CD4-positive, CD25-positive, alpha-beta regulatory T cell (primary cell): ENCODE data around the gene ZNF467. TPM values are rescaled to one million over a fixed set of nuclear protein-coding genes. Genes with fewer than 3 reads are reported as not detected.

Source experiments
- ATAC-seq, 2 donors: fragments of 150-1000 bp; cut with Tn5 transposase; one replicate each; pipeline ENCODE4 v1.10.0; 2021; ENCODE audit warnings: low read depth in 2 of 2, moderate number of reproducible peaks in 2 of 2, moderate library complexity in 1 of 2
- DNase-seq, 3 donors: peaks; one replicate each; pipeline versions ENCODE4 v3.0.0 to v3.0.0-alpha.2; 2012 to 2022; ENCODE audit warnings: mixed read lengths in 1 of 3
- H3K27ac ChIP-seq: one replicate; pipeline ENCODE4 v1.7.0; 2013; ENCODE audit warnings: mild to moderate bottlenecking, low read length; ENCODE audit not compliant: insufficient read depth, poor library complexity, severe bottlenecking
- H3K27me3 ChIP-seq: one replicate; pipeline ENCODE4 v1.7.0; 2013; ENCODE audit warnings: low read length; ENCODE audit not compliant: control insufficient read depth, insufficient read depth
- H3K36me3 ChIP-seq: one replicate; pipeline ENCODE4 v1.7.0; 2013; ENCODE audit warnings: mild to moderate bottlenecking, low read length, moderate library complexity; ENCODE audit not compliant: control insufficient read depth, insufficient read depth
- H3K4me1 ChIP-seq: 2 replicates; pipeline ENCODE4 v1.7.0; 2013; ENCODE audit warnings: mild to moderate bottlenecking, low read length; ENCODE audit not compliant: insufficient read depth, control insufficient read depth, poor library complexity, severe bottlenecking
- H3K4me3 ChIP-seq: one replicate; pipeline ENCODE4 v1.7.0; 2013; ENCODE audit warnings: low read depth, mild to moderate bottlenecking, low read length, moderate library complexity
- H3K9me3 ChIP-seq, 2 experiments: 1 replicate in 1 of 2; 2 replicates in 1 of 2; pipeline ENCODE4 v1.7.0; 2013; ENCODE audit warnings: low read length in 2 of 2, mild to moderate bottlenecking in 1 of 2, moderate library complexity in 1 of 2; ENCODE audit not compliant: control insufficient read depth in 2 of 2
- H3K27ac Mint-ChIP-seq, 3 donors: one replicate each; pipeline ENCODE4 v1.8.0; 2020 to 2022; ENCODE audit warnings: mild to moderate bottlenecking in 3 of 3, mixed read lengths in 3 of 3, moderate library complexity in 2 of 3
- H3K27me3 Mint-ChIP-seq: one replicate; pipeline ENCODE4 v1.8.0; 2022; ENCODE audit warnings: mild to moderate bottlenecking, mixed read lengths
- H3K36me3 Mint-ChIP-seq: one replicate; pipeline ENCODE4 v1.8.0; 2020; ENCODE audit warnings: mixed read lengths
- H3K4me1 Mint-ChIP-seq, 4 donors: one replicate each; pipeline ENCODE4 v1.8.0; 2020 to 2022; ENCODE audit warnings: mixed read lengths in 4 of 4, mild to moderate bottlenecking in 1 of 4
- H3K4me3 Mint-ChIP-seq, 4 donors: one replicate each; pipeline ENCODE4 v1.8.0; 2020 to 2022; ENCODE audit warnings: mild to moderate bottlenecking in 4 of 4, mixed read lengths in 4 of 4, moderate library complexity in 3 of 4
- H3K9me3 Mint-ChIP-seq, 7 donors: one replicate each; pipeline ENCODE4 v1.8.0; 2020 to 2022; ENCODE audit warnings: mixed read lengths in 7 of 7, mild to moderate bottlenecking in 3 of 7, moderate library complexity in 2 of 7
- polyA plus RNA-seq, 4 donors: library from polyadenylated mRNA; unstranded; fragments of 300-500 nt; fragmentation: Illumina TruSeq; gene quantifications; one replicate each; pipeline ENCODE4 v1.2.3, GENCODE V29; 2021
- total RNA-seq: library from RNA; stranded (reverse); gene quantifications from one replicate; pipeline ENCODE4 v1.2.3, GENCODE V29; 2022

Gene ZNF467
- total and polyA plus RNA-seq, 5 donors from 2014 or later: 0.76 to 2.3 (median 1.1) TPM

DNA sequence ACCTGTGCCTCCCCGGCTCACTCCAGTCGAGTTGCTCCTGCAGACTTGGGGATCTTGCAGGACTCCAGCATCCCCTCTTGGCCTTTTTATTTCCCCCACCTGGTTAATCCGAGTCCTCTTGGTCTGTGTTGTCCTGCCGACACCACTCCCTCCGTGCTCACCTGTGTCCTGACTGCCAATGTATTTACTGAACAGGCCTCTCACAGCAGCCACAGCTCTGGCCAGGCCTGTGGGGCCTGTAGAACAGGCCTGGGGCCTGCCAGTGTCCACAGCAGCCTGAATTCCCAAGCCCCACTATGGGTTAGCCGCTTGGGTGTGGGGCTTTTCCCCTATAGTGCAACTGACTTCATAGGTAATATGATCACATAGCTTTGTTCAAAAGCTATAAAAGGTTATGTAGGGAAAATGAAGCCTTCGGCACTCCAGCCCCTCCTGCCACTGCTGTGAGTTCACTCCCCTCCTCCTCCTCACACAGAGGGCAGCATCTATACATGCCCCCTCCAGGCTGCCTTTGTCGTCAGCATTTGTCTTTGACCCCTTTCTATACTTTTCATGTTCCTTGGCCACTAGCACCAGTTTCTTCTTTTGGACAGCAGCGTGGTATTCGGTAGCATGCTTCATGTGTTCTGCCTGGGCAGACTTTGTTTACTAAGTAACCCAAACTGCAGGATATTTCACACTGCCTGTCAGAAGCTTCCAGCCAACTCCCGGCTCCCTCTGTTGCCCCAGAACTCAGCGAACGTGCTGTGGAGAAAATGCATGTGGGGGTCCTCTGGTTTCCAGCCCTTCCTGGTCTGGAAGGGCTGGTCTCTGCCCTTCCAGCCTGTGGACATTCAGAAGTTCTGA is 46.1 kb downstream of the ZNF467 start:
- DNase-seq (no peak), ATAC-seq (no peak)
- H3K27ac ChIP-seq: no peak overlapping the region
- H3K27me3 Mint-ChIP-seq: no peaks in the 10 kb centered on the region
- H3K36me3 ChIP-seq: peaks cover 45% of the 10 kb centered on the region
- H3K9me3 ChIP-seq: no peaks in the 10 kb centered on the region
- H3K4me3 ChIP-seq: no peak overlapping the region
- H3K36me3 Mint-ChIP-seq: peaks cover 33% of the 10 kb centered on the region
- no peaks in the 10 kb centered on the region for H3K4me1 Mint-ChIP-seq
- no peak overlapping the region for H3K27ac Mint-ChIP-seq
- no peaks in the 10 kb centered on the region for H3K9me3 Mint-ChIP-seq
- no peak overlapping the region for H3K4me3 Mint-ChIP-seq
- no peaks in the 10 kb centered on the region for H3K27me3 ChIP-seq
- no peaks in the 10 kb centered on the region for H3K4me1 ChIP-seq

DNA sequence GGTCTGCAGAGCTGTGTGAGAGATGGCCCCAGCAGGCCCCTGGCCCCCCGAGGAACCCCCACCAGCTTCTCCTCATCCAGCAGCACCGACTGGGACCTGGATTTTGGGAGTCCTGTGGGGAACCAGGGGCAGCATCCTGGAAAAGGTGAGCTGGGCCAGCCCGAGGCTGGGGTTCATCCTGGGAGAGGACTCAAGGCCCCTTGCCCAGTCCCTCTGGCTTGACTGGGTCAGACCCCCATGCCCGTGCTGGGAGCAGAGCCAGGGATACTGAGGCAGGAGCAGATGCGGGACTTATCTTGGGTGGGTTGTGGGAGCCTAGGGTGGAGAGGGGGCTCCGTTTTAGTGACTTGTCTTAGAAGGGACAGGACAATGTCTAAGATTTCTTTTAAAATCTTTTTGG is 47.5 kb downstream of the ZNF467 start:
- peaks cover 32% of the 10 kb centered on the region for H3K36me3 Mint-ChIP-seq
- Histone ChIP-seq H3K27me3 (no peaks in the 10 kb centered on the region), H3K4me1 (no peaks in the 10 kb centered on the region), H3K4me3 (no peak overlapping the region), H3K36me3 (peaks cover 55% of the 10 kb centered on the region), H3K27ac (no peak overlapping the region), H3K9me3 (no peaks in the 10 kb centered on the region)
- H3K27ac Mint-ChIP-seq: peak overlapping the region in 1 of 3 donors; percentile 29
- no peaks in the 10 kb centered on the region for H3K4me1 Mint-ChIP-seq
- H3K4me3 Mint-ChIP-seq: no peak overlapping the region
- ATAC-seq (no peak), DNase-seq (no peak)
- H3K27me3 Mint-ChIP-seq: no peaks in the 10 kb centered on the region
- H3K9me3 Mint-ChIP-seq: no peaks in the 10 kb centered on the region

DNA sequence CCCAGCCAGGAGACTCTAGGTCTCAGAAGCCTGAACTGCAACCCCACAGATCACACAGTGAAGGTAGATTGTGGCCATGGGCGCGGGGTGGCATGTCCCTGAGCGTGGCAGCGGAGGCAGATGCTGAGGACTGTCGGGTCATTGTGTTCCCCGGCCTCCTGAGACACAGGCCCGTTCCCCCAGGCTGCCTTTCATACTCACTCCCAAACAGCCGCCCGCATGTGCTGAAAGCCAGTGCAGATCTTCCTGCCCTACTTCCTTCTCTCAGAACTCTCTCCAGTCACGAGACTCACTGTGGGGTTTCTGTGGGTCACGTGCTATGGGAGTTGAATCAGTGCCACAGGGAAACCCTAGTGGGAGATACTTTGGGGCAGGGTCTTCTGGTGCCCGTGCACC is 48.0 kb downstream of the ZNF467 start:
- Mint-ChIP-seq H3K4me3 (no peak overlapping the region), H3K9me3 (peaks cover 0 to 2% (median 0%) of the 10 kb centered on the region in 7 donors), H3K4me1 (no peaks in the 10 kb centered on the region), H3K36me3 (peaks cover 32% of the 10 kb centered on the region), H3K27me3 (no peaks in the 10 kb centered on the region), H3K27ac (peak overlapping the region in 1 of 3 donors; percentile 29)
- ATAC-seq: no peak
- peaks cover 56% of the 10 kb centered on the region for H3K36me3 ChIP-seq
- H3K4me3 ChIP-seq: no peak overlapping the region
- H3K4me1 ChIP-seq: no peaks in the 10 kb centered on the region
- no peak overlapping the region for H3K27ac ChIP-seq
- no peaks in the 10 kb centered on the region for H3K9me3 ChIP-seq
- no peaks in the 10 kb centered on the region for H3K27me3 ChIP-seq
- DNase-seq: no peak

DNA sequence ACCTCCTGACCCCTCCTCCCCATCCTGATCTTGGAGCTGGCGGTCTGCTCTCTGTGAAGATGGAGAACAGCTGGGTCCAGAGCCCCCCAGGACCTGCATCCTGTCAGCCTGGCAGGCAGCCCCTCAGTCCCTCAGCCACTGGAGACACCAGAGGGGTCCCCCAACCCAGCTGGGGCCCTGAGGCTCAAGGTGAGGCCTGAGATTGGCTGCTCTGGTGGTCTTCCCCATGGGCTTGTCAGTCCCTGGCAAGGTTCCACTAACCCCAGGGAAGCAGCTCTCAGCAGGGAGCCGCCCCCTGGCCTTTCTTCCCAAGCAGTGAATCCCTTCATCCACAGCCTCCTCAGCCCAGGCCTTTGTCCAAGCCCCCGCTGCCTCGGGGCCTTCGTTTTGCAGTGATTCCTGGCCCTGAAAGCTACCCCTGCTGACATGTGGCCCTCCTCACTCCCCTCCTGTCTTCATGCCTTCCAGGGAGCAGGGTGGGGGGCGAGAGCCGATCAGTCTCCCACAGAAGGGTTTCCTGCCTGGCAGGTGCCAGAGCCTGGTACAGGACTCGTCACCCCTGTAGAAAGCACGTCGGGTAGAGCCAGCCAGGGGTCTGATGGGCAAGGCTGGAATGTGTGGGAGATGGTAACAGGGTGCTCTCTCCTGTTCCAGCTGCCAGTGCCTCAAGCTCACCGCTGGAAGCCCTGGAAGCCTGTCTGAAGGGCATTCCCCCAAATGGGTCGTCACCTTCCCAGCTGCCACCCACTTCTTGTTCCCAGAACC is 48.5 kb downstream of the ZNF467 start:
- Mint-ChIP-seq H3K27me3 (no peaks in the 10 kb centered on the region), H3K27ac (no peak overlapping the region), H3K36me3 (peaks cover 36% of the 10 kb centered on the region), H3K4me3 (no peak overlapping the region), H3K9me3 (peaks cover 0 to 2% (median 0%) of the 10 kb centered on the region in 7 donors), H3K4me1 (no peaks in the 10 kb centered on the region)
- DNase-seq: no peak
- Histone ChIP-seq H3K36me3 (peaks cover 59% of the 10 kb centered on the region), H3K4me1 (no peaks in the 10 kb centered on the region), H3K9me3 (no peaks in the 10 kb centered on the region), H3K27me3 (no peaks in the 10 kb centered on the region), H3K4me3 (no peak overlapping the region), H3K27ac (no peak overlapping the region)
- ATAC-seq: no peak

DNA sequence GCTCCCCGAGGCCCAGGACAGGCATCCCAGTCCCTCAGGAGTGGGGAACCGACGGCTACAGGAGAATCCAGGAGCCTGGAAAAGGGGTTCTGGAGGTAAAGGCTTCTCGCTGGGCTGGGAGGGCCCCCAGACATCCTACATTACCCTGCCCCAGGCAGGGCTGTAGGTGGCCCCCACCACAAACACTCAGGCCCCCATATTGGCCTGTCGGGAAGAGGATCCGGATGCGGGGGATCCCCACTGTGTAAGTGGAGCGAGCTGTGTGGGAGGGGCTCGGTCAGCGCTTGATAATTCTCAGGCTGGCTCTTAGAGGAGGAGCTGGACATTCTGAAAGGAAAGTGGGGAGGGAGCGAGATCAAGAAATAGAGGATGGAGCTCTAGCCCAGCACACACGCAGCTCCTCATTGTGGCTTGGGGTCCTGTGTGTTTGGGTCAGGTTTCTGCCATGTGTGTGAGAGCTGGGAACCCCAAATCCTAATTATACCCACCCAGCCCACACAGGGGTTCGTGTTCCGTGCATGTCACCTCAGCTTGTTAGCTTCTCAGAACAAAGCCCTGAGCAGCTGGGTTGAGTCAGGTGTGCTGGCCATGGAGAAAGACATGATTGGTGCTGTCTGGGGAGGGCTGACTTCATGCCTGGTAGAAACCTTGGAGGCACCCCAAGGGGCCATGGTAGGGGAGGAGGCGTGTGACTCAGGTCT is 49.4 kb downstream of the ZNF467 start:
- H3K4me3 ChIP-seq: no peak overlapping the region
- Mint-ChIP-seq H3K9me3 (peaks cover 0 to 2% (median 0%) of the 10 kb centered on the region in 7 donors), H3K27me3 (no peaks in the 10 kb centered on the region), H3K27ac (no peak overlapping the region), H3K4me3 (no peak overlapping the region), H3K36me3 (peaks cover 32% of the 10 kb centered on the region), H3K4me1 (no peaks in the 10 kb centered on the region)
- ATAC-seq (no peak), DNase-seq (no peak)
- H3K4me1 ChIP-seq: no peaks in the 10 kb centered on the region
- H3K27ac ChIP-seq: no peak overlapping the region
- peaks cover 53% of the 10 kb centered on the region for H3K36me3 ChIP-seq
- H3K27me3 ChIP-seq: no peaks in the 10 kb centered on the region
- no peaks in the 10 kb centered on the region for H3K9me3 ChIP-seq

DNA sequence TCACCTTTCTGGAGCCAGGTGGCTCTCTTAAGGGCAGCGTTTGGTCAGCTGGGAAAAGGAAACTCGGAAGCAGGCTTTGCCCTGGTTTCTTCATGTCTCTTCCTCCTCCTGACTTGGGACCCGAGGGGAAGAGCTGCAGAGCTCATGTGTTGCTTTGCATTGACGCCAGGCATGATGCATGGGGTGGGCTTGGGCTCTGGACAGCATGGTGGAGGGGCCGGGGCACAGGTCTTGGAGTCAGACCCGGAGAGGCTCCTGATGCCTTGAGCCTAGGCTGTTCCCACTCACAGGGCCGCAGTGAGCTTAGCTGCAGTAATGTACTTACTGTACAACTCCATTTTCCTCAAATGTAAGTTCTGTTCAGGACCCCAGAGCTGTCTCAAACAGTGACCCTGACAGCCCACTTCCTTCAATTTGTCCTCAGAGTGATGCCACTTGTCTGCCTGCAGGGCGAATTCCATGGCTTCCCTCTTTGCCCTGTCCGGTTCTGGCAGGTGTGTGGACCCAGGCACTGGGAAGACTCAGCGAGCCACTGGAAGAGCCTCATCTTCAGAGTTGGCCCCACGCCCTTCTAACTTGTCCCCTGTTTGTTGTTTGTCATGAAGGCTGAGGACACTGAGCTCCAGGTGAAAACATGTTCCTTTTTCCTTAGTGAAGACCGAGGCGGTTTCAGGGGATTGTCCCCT is 50.2 kb downstream of the ZNF467 start:
- Histone ChIP-seq H3K4me3 (no peak overlapping the region), H3K27ac (no peak overlapping the region), H3K36me3 (peaks cover 45% of the 10 kb centered on the region), H3K4me1 (no peaks in the 10 kb centered on the region), H3K9me3 (no peaks in the 10 kb centered on the region), H3K27me3 (no peaks in the 10 kb centered on the region)
- no peak for ATAC-seq
- no peaks in the 10 kb centered on the region for H3K27me3 Mint-ChIP-seq
- peaks cover 0 to 2% (median 0%) of the 10 kb centered on the region in 7 donors for H3K9me3 Mint-ChIP-seq
- peaks cover 32% of the 10 kb centered on the region for H3K36me3 Mint-ChIP-seq
- no peak overlapping the region for H3K27ac Mint-ChIP-seq
- DNase-seq: no peak
- no peak overlapping the region for H3K4me3 Mint-ChIP-seq
- H3K4me1 Mint-ChIP-seq: peaks cover 0 to 2% (median 0%) of the 10 kb centered on the region in 4 donors

DNA sequence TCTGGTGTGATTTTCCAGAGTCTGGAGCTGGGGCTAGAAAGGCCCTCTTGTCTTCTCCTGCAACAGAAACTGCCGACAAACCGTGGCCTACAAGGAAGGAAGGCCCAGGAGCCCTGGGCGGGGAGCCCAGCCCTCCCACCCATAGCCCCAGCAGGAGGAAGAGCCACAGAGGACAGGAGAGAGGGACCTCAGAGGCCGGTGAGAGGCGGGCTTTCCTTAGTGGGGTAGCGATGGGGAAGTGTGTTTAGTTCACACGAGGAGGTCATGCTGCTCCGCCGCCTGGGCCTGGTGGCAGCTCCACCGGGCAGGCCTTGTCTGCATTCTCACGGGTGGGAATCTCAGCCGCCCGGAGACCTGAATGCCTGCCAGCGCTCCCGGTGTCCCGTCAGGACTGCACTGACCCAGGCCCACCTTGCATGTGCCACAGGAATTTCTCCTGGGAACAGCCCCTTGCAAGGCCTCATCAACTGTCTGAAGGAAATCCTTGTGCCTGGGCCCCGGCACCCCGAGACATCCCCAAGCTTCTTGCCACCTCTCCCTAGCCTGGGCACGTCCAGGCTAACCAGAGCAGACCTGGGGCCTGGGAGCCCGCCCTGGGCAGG is 50.9 kb downstream of the ZNF467 start:
- ATAC-seq (no peak), DNase-seq (no peak)
- Histone ChIP-seq H3K9me3 (no peaks in the 10 kb centered on the region), H3K4me1 (no peaks in the 10 kb centered on the region), H3K4me3 (no peak overlapping the region), H3K27me3 (no peaks in the 10 kb centered on the region), H3K36me3 (peaks cover 38% of the 10 kb centered on the region), H3K27ac (no peak overlapping the region)
- peaks cover 0 to 2% (median 0%) of the 10 kb centered on the region in 4 donors for H3K4me1 Mint-ChIP-seq
- no peak overlapping the region for H3K27ac Mint-ChIP-seq
- no peaks in the 10 kb centered on the region for H3K27me3 Mint-ChIP-seq
- H3K9me3 Mint-ChIP-seq: peaks cover 0 to 2% (median 0%) of the 10 kb centered on the region in 7 donors
- no peak overlapping the region for H3K4me3 Mint-ChIP-seq
- peaks cover 26% of the 10 kb centered on the region for H3K36me3 Mint-ChIP-seq
